Ishikawa (cell line): ENCODE data around the gene TP73.

ENCODE experiments used
- CEBPB ChIP-seq: IDR thresholded peaks from 2 replicates; pipeline ENCODE4 v1.6.1; 2012
- CREB1 ChIP-seq: IDR thresholded peaks from 2 replicates; pipeline ENCODE4 v1.6.1; 2012; ENCODE audit warnings: low read depth
- EGR1 ChIP-seq: IDR thresholded peaks from 2 replicates; pipeline ENCODE4 v1.6.1; 2012
- EP300 ChIP-seq: IDR thresholded peaks from 2 replicates; pipeline ENCODE4 v1.6.1; 2012; ENCODE audit warnings: borderline replicate concordance
- FOXM1 ChIP-seq: IDR thresholded peaks from 2 replicates; pipeline ENCODE4 v1.6.1; 2012; ENCODE audit warnings: low read depth, borderline replicate concordance
- MAX ChIP-seq: IDR thresholded peaks from 2 replicates; pipeline ENCODE4 v1.6.1; 2012
- NFIC ChIP-seq: IDR thresholded peaks from 2 replicates; pipeline ENCODE4 v1.6.1; 2012
- RAD21 ChIP-seq: IDR thresholded peaks from 2 replicates; pipeline ENCODE4 v1.6.1; 2012; ENCODE audit warnings: low read depth
- REST ChIP-seq: IDR thresholded peaks from 2 replicates; pipeline ENCODE4 v1.6.1; 2012; ENCODE audit warnings: low read depth, mild to moderate bottlenecking
- TAF1 ChIP-seq: IDR thresholded peaks from 2 replicates; pipeline ENCODE4 v1.6.1; 2012; ENCODE audit warnings: low read depth, mild to moderate bottlenecking
- TCF12 ChIP-seq: IDR thresholded peaks from 2 replicates; pipeline ENCODE4 v1.6.1; 2012; ENCODE audit warnings: low read depth
- TEAD4 ChIP-seq: IDR thresholded peaks from 2 replicates; pipeline ENCODE4 v1.6.1; 2012
- YY1 ChIP-seq: IDR thresholded peaks from 2 replicates; pipeline ENCODE4 v1.6.1; 2012; ENCODE audit warnings: low read depth
- ZBTB7A ChIP-seq: IDR thresholded peaks from 2 replicates; pipeline ENCODE4 v1.6.1; 2012; ENCODE audit warnings: low read depth
- TF ChIP-seq, protein P1 (sequence below): IDR thresholded peaks from 2 replicates; pipeline ENCODE4 v1.6.1; 2012

The TP73 gene

GRCh38 chr1:3779912-3780416, 127.6 kb downstream of the TP73 start:
- TF ChIP-seq EGR1: no peak
- TF ChIP-seq FOXM1: no peak
- TF ChIP-seq NFIC: no peak
- no peak for TF ChIP-seq CREB1
- TF ChIP-seq, protein P1, sequence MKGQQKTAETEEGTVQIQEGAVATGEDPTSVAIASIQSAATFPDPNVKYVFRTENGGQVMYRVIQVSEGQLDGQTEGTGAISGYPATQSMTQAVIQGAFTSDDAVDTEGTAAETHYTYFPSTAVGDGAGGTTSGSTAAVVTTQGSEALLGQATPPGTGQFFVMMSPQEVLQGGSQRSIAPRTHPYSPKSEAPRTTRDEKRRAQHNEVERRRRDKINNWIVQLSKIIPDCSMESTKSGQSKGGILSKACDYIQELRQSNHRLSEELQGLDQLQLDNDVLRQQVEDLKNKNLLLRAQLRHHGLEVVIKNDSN: no peak
- no peak for TF ChIP-seq REST
- no peak for TF ChIP-seq TAF1
- no peak for TF ChIP-seq CEBPB

- no peak for TF ChIP-seq TAF1
- TF ChIP-seq CREB1: no peak
- no peak for TF ChIP-seq REST
- no peak for TF ChIP-seq ZBTB7A
- no peak for TF ChIP-seq EGR1
- TF ChIP-seq FOXM1: no peak
- TF ChIP-seq, protein P1: no peak
- no peak for TF ChIP-seq TCF12
Observed at GRCh38 chr1:3780901-3781300, 128.6 kb downstream of the TP73 start.

GRCh38 chr1:3783651-3784474, 131.5 kb downstream of the TP73 start:
- no peak for TF ChIP-seq TAF1
- no peak for TF ChIP-seq CREB1
- TF ChIP-seq MAX: no peak
- TF ChIP-seq YY1: no peak

DNA sequence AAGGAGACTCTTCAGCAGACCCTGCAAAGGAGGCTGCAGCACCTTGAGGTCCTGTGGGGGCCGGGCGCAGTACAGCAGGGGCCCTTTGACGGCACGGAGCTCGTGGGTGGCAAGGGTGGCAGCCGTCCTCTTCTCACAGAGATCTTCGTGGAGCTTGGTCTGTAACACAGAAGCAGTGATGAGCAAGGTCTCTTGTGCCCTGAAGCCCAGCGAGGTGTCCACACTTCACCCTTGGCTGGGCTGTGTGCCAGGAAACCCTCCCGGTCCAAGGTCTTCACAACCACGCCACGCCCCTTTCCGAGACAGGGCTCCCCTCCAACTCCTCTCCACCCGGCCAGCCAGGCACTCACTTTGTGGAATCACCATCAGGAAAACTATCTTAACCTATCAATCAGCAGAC, 132.7 kb downstream of the TP73 start:
- no peak for TF ChIP-seq NFIC
- no peak for TF ChIP-seq REST
- no peak for TF ChIP-seq TCF12
- TF ChIP-seq, protein P1: no peak
- no peak for TF ChIP-seq YY1
- no peak for TF ChIP-seq MAX
- no peak for TF ChIP-seq ZBTB7A
- TF ChIP-seq CREB1: no peak
- TF ChIP-seq TEAD4: no peak
- TF ChIP-seq CEBPB: no peak
- TF ChIP-seq FOXM1: no peak
- TF ChIP-seq TAF1: no peak
- TF ChIP-seq EP300: no peak
- no peak for TF ChIP-seq EGR1
- TF ChIP-seq RAD21: no peak
